ENCODE results near the gene PREX1.
A peak's percentile ranks its signal among the peaks of the same experiment; 100 is the strongest.

The PREX1 gene

GRCh38 chr20:48620507-48621375 lies 207.1 kb downstream of the PREX1 start:
- peak; percentile 89 for DNase-seq (ENCODE audit: low spot score)

GRCh38 chr20:48620154-48620506 lies 207.7 kb downstream of the PREX1 start:
- no peak for DNase-seq (ENCODE audit: low spot score)

- DNase-seq (ENCODE audit: low spot score): no peak
These were observed 208.4 kb downstream of the PREX1 start for GRCh38 chr20:48619126-48620101.

GRCh38 chr20:48618631-48619030 lies 209.2 kb downstream of the PREX1 start:
- DNase-seq (ENCODE audit: low spot score): no peak

- no peak for DNase-seq (ENCODE audit: low spot score)
These were observed 209.7 kb downstream of the PREX1 start for GRCh38 chr20:48618052-48618451.

GRCh38 chr20:48617481-48617880 lies 210.3 kb downstream of the PREX1 start:
- DNase-seq (ENCODE audit: low spot score): no peak

GRCh38 chr20:48616481-48616880 lies 211.3 kb downstream of the PREX1 start:
- no peak for DNase-seq (ENCODE audit: low spot score)

GRCh38 chr20:48615871-48616270 lies 211.9 kb downstream of the PREX1 start:
- DNase-seq (ENCODE audit: low spot score): no peak

GRCh38 chr20:48614593-48615274 lies 213.1 kb downstream of the PREX1 start:
- no peak for DNase-seq (ENCODE audit: low spot score)

GRCh38 chr20:48613926-48614325 lies 213.9 kb downstream of the PREX1 start:
- no peak for DNase-seq (ENCODE audit: low spot score)

GRCh38 chr20:48612335-48612734 lies 215.5 kb downstream of the PREX1 start:
- DNase-seq (ENCODE audit: low spot score): no peak

- DNase-seq (ENCODE audit: low spot score): no peak
These were observed 216.8 kb downstream of the PREX1 start for GRCh38 chr20:48610996-48611395.

- no peak for DNase-seq (ENCODE audit: low spot score)
These were observed 218.3 kb downstream of the PREX1 start for GRCh38 chr20:48609491-48609978.

- no peak for DNase-seq (ENCODE audit: low spot score)
These were observed 219.0 kb downstream of the PREX1 start for GRCh38 chr20:48608756-48609155.

- no peak for DNase-seq (ENCODE audit: low spot score)
These were observed 220.3 kb downstream of the PREX1 start for GRCh38 chr20:48607544-48607865.

GRCh38 chr20:48606841-48607543 lies 220.8 kb downstream of the PREX1 start:
- DNase-seq (ENCODE audit: low spot score): no peak

- DNase-seq (ENCODE audit: low spot score): no peak
These were observed 221.5 kb downstream of the PREX1 start for GRCh38 chr20:48606172-48606840.

- DNase-seq (ENCODE audit: low spot score): no peak
These were observed 222.2 kb downstream of the PREX1 start for GRCh38 chr20:48605364-48606171.

- DNase-seq (ENCODE audit: low spot score): no peak
These were observed 222.9 kb downstream of the PREX1 start for GRCh38 chr20:48604936-48605335.

GRCh38 chr20:48604426-48604825 lies 223.4 kb downstream of the PREX1 start:
- no peak for DNase-seq (ENCODE audit: low spot score)

All from AG08395 (cell line).